Pancreas (tissue), 10 donors: Measurements from ENCODE around the gene PLA2G4D. TPM values are rescaled to one million over a fixed set of nuclear protein-coding genes. Genes with fewer than 3 reads are reported as not detected.
A peak's percentile ranks its signal among the peaks of the same experiment; 100 is the strongest.

Experiments
- ATAC-seq, 4 donors: fragments of 200-7000 bp; cut with Tn5 transposase; one replicate each; pipeline versions ENCODE4 v1.8.0 to v1.9.1; 2020; ENCODE audit warnings: mild to moderate bottlenecking in 4 of 4, moderate library complexity in 4 of 4
- DNase-seq, 6 donors: peaks; one replicate each; pipeline ENCODE4 v3.0.0-alpha.2; 2020
- FAIRE-seq: peaks from 2 replicates; lab custom pipeline; 2012; peaks lifted over from hg19 to GRCh38; lab: Jason Lieb, UNC
- H3K27ac ChIP-seq, 4 donors: fragments of 200-600 bp; sonication (generic); 1 replicate in 3 of 4; 2 replicates in 1 of 4; pipeline versions ENCODE4 v1.5.0 to v1.8.0; 2020
- H3K27me3 ChIP-seq, 4 donors: fragments of 200-600 bp; one replicate each; pipeline ENCODE4 v1.8.0; 2021
- H3K36me3 ChIP-seq, 3 donors: fragments of 200-600 bp; sonication (generic) in 1 of 3; one replicate each; pipeline versions ENCODE4 v1.5.0 to v1.8.0; 2020 to 2021
- H3K4me1 ChIP-seq, 3 donors: fragments of 200-600 bp; one replicate each; pipeline ENCODE4 v1.8.0; 2021
- H3K4me3 ChIP-seq, 4 donors: fragments of 200-600 bp; sonication (generic) in 2 of 4; one replicate each; pipeline versions ENCODE4 v1.5.0 to v1.8.0; 2020 to 2021
- H3K9me3 ChIP-seq, 4 donors: fragments of 200-600 bp; one replicate each; pipeline ENCODE4 v1.8.0; 2021
- WGBS, 2 donors: extraction: QIAGEN DNeasy Blood & Tissue Kit; methylation state at CpG; one replicate each; pipeline ENCODE4 v1.1.7; 2013; 5-methylcytosine and 5-hydroxymethylcytosine counted together
- intact Hi-C, 3 donors: fragments of 100-400 bp; cut with DNase I; formaldehyde crosslinking; loops; one replicate each; pipeline versions ENCODE4 v1.11.1 to v1.14.2; 2022
- polyA plus RNA-seq, 2 donors: library from polyadenylated mRNA; stranded (reverse); fragments of 200-250 nt; gene quantifications; one replicate each; pipeline ENCODE4 v1.2.3, GENCODE V29; 2013
- total RNA-seq, 6 donors: library from RNA; stranded (reverse); fragmentation: NEBNext Ultra II Directional in 4 of 6; extraction: Animal tissue kit (Norgen Biotek cat#: 25700) in 4 of 6; gene quantifications; one replicate each; pipeline versions ENCODE4 v1.2.1 to v1.2.4, GENCODE V29; 2021 to 2023
- TF ChIP-seq, protein P1 (sequence below), 4 donors: fragments of 200-600 bp; sonication (generic) in 3 of 4; IDR thresholded peaks; one replicate each; pipeline versions ENCODE4 v1.5.0 to v1.8.0; 2021; ENCODE audit warnings: antibody characterized with exemption in 4 of 4
- donor health status: healthy with polysubstance abuse.
- donor health status: DM: no; HTN: no; CAD: no; lungs with moderate emphysema.
- donor health status: DM: no; HTN: no; CAD: no.
- donor health status: control.
- donor health status: control.
- donor health status: Bipolar disorder and iron deficiency.
- donor health status: DM: yes; HTN: yes; CAD: no.
- donor health status: DM: no; HTN: no; CAD: no.
- donor health status: DM: no; HTN: no; CAD: no.
- donor health status: DM: yes; HTN: yes; CAD: no.

Gene PLA2G4D
- total and polyA plus RNA-seq, 8 donors, result 0.04 to 0.31 (median 0.07) TPM; not detected in 4

DNA sequence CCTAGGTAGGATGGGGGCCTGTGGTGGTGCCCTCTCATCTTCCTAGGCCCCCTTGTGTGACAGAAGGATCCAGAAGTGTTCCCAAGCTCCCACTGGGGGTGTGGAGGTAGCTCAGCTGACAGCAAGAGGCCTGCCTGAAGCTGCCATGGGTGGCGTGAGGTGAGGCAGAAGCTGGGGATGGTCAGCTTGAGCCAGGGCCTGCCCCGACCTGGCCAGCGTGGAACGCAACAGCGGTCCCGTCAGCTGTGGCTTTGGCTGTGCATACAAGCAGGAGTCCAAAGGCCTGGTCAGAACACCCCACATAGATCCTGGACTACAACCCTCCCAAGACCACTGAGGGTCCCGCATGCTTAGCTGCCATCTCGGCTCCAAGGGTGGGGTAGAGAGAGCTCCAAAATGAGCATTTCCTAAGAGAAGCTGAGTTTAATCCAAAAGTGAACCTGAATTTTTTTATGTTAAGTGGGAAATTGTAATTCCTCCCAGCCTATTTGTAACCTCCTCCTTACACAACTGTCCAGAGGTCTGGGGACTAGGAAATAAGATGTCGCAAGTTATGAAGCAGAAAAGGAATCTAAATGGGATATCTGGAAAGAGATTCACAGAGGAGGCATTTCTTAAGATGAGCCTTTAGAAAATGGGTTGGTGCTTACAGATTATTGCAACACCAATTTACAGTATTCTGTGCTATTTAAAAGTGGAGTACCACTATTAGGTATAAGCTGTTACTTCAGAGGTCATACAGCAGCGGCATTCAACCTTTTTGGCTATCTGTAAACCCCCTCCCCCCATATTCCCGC, 9.9 kb upstream of the PLA2G4D start:
- H3K27me3 ChIP-seq, result no peaks in the 10 kb centered on the region
- no peaks in the 10 kb centered on the region for H3K36me3 ChIP-seq
- no peak overlapping the region for H3K27ac ChIP-seq
- TF ChIP-seq, protein P1, sequence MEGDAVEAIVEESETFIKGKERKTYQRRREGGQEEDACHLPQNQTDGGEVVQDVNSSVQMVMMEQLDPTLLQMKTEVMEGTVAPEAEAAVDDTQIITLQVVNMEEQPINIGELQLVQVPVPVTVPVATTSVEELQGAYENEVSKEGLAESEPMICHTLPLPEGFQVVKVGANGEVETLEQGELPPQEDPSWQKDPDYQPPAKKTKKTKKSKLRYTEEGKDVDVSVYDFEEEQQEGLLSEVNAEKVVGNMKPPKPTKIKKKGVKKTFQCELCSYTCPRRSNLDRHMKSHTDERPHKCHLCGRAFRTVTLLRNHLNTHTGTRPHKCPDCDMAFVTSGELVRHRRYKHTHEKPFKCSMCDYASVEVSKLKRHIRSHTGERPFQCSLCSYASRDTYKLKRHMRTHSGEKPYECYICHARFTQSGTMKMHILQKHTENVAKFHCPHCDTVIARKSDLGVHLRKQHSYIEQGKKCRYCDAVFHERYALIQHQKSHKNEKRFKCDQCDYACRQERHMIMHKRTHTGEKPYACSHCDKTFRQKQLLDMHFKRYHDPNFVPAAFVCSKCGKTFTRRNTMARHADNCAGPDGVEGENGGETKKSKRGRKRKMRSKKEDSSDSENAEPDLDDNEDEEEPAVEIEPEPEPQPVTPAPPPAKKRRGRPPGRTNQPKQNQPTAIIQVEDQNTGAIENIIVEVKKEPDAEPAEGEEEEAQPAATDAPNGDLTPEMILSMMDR (IDR thresholded peaks at IDR 0.05), result no peak
- ATAC-seq, result no peak
- no peaks in the 10 kb centered on the region for H3K4me1 ChIP-seq
- intact Hi-C loops, result no loop called here
- FAIRE-seq, result no peak
- H3K9me3 ChIP-seq, result no peaks in the 10 kb centered on the region
- WGBS, 2 donors, result 91 to 93% methylated on average over 11 of the region's 11 CpGs
- no peak for DNase-seq
- H3K4me3 ChIP-seq, result no peak overlapping the region

DNA sequence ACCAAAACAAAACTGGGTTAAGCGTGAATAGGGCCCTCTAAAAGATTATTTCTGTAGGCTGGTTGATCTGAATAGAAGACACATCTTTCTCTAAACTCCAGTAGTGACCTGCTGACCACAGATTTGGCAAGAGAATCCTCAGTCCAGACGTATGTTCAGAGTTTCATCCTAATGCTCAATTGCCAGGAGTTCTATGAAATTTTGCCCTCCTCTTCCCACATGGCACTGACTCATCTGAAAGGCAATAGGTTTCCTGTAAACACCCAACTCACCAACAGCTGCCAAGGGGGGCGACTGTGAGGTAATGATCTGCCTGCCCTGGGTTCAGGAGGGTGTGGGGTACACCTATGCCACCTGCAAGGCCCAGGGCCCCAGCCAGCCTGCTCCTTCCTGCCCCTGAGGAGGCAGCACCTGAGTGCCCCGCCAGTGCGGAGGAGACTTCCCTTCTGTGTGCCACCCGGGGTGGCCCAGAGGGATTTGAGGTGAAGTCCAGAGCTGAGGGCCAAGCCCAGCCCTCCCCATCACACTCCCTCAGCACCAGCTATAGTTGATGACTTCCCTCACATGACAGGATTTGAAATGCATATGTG, 8.4 kb upstream of the PLA2G4D start:
- Histone ChIP-seq H3K4me1 (no peaks in the 10 kb centered on the region), H3K27ac (no peak overlapping the region), H3K27me3 (no peaks in the 10 kb centered on the region), H3K9me3 (no peaks in the 10 kb centered on the region), H3K4me3 (no peak overlapping the region), H3K36me3 (no peaks in the 10 kb centered on the region)
- intact Hi-C loops, result no loop called here
- TF ChIP-seq, protein P1 (IDR thresholded peaks at IDR 0.05), result no peak
- WGBS, 2 donors, result 80 to 86% methylated on average over 6 of the region's 6 CpGs
- ATAC-seq (no peak), DNase-seq (no peak), FAIRE-seq (no peak)

DNA sequence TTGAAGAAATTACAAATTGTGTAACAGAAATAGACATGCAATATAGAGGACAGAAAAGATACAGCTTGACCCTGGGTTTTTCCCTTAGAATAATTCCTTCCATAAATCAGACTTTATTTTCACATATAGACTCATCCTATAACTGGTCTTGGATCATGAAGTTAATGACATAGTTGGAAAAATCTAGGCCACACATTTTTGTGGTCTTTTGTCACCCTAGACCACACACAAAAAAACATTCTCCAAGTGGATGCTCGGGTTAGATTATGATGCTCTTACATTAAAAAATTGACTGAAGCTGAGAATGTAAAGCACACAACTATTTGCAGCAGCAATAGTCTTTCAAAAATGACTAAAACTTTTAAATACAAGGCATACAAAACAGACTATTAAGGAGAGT, 7.5 kb upstream of the PLA2G4D start:
- DNase-seq (no peak), ATAC-seq (no peak), FAIRE-seq (no peak)
- 64 to 69% methylated on average over 1 of the region's 1 CpG for WGBS, 2 donors
- no peaks in the 10 kb centered on the region for H3K4me1 ChIP-seq
- H3K36me3 ChIP-seq, result no peaks in the 10 kb centered on the region
- no peaks in the 10 kb centered on the region for H3K9me3 ChIP-seq
- intact Hi-C loops, result no loop called here
- no peak overlapping the region for H3K4me3 ChIP-seq
- no peaks in the 10 kb centered on the region for H3K27me3 ChIP-seq
- TF ChIP-seq, protein P1 (IDR thresholded peaks at IDR 0.05), result no peak
- H3K27ac ChIP-seq, result no peak overlapping the region

DNA sequence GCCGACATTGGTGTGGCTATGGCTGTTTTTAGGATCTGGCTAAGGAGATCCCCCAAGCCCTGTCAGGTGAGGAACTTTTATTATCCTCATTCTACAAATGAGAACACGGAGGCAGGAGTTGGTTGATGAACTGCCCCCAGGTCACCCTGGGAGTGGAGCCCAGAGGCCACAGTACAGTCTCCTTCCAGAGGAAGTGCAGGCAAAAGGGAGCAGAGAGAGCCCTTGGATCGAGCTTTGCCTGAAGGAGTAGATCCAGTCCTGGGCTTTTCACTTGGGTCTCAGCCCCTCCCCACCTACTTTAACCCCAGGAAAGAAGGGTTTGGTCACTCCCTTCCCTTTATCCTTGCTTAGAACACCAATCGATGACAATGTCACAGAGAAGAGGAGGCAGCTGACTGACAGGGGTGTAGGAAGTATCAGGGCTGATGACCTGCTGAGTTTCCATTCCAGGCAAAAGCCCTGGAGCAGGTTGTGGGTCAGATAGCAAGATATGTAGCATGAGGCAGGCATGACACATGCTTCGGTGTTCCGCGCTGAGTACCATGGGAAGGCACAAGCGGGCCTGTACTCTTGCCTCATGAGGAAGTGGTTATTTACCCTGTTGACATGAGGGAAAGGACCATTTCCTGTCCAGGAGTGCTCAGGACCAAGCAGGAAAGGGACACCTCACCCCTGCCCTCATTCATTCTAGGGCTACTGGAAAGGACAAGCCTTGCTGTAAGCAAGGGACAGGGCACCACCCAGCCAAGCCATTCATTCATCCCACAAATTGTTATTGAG, 5.8 kb upstream of the PLA2G4D start:
- peak in 1 of 4 donors; percentile 21 for ATAC-seq
- intact Hi-C loops, result no loop called here
- Histone ChIP-seq H3K36me3 (no peaks in the 10 kb centered on the region), H3K4me1 (no peaks in the 10 kb centered on the region), H3K9me3 (no peaks in the 10 kb centered on the region), H3K27me3 (no peaks in the 10 kb centered on the region), H3K4me3 (no peak overlapping the region), H3K27ac (no peak overlapping the region)
- TF ChIP-seq, protein P1 (IDR thresholded peaks at IDR 0.05), result no peak
- no peak for FAIRE-seq
- no peak for DNase-seq
- WGBS, 2 donors, result 84 to 90% methylated on average over 8 of the region's 8 CpGs
